Measurements from ENCODE around the gene RALB. TPM values are rescaled to one million over a fixed set of nuclear protein-coding genes. Genes with fewer than 3 reads are reported as not detected.

Gene RALB
- total RNA-seq, 1 experiment from 2014 or later, result 24.6 TPM

- H3K9ac ChIP-seq (ENCODE audit: extremely low read depth, insufficient read length, low read length), result no peak overlapping the region
- no peak overlapping the region for H3K27ac ChIP-seq (ENCODE audit: insufficient read length, low read depth, low read length)
- no peak overlapping the region for H3K4me2 ChIP-seq (ENCODE audit: insufficient read depth, insufficient read length, low read length)
- no peak overlapping the region for H4K5ac ChIP-seq (ENCODE audit: insufficient read length, low read depth, low read length)
- H2BK12ac ChIP-seq (ENCODE audit: insufficient read length, low read depth, low read length), result no peak overlapping the region
- TF ChIP-seq CTCF (conservative IDR thresholded peaks at IDR 0.05), result no peak
- no peak overlapping the region for H4K91ac ChIP-seq (ENCODE audit: insufficient read length, low read depth, low read length)
- Mint-ChIP-seq H3K9me3 (no peaks in the 10 kb centered on the region; a peak in 2 of 5 replicates), H3K4me1 (peaks cover 15 to 35% of the 10 kb centered on the region in 2 experiments), H3K27ac (no peak overlapping the region; a peak in 1 of 7 replicates), H3K36me3 (ENCODE audit: insufficient read depth in 1 of 3, low read depth in 3 of 3) (no peaks in the 10 kb centered on the region; a peak in 1 of 7 replicates), H3K27me3 (ENCODE audit: low read depth) (peaks cover 77% of the 10 kb centered on the region), H3K4me3 (no peak overlapping the region)
- no peaks in the 10 kb centered on the region for H3K4me1 ChIP-seq (ENCODE audit: insufficient read depth, low read length)
- no peak overlapping the region for H2BK20ac ChIP-seq (ENCODE audit: low read depth, low read length, poor library complexity, severe bottlenecking)
- no peak overlapping the region for H2BK5ac ChIP-seq (ENCODE audit: insufficient read length, low read length)
- H3K9me3 ChIP-seq (ENCODE audit: control insufficient read depth, low read depth, low read length), result no peaks in the 10 kb centered on the region
- no peak overlapping the region; the same call in 1 of the 2 replicates for H3K14ac ChIP-seq (ENCODE audit: insufficient read depth, low read length)
- DNase-seq, result no peak
- peaks cover 4% of the 10 kb centered on the region for H3K23me2 ChIP-seq (ENCODE audit: insufficient read length, low read depth, low read length, poor library complexity, severe bottlenecking)
- no peak overlapping the region for H3K4ac ChIP-seq (ENCODE audit: low read depth, low read length)
- no peak overlapping the region for H4K8ac ChIP-seq (replicated peaks; ENCODE audit: insufficient read length, low read depth, low read length)
- H3K27me3 ChIP-seq (ENCODE audit: insufficient read depth, low read length), result peaks cover 6% of the 10 kb centered on the region; the same call in 1 of the 2 replicates
- H3K56ac ChIP-seq (ENCODE audit: insufficient read length, low read depth, low read length), result no peak overlapping the region
- H3T11ph ChIP-seq (ENCODE audit: low read length), result no peak overlapping the region
- H4K20me1 ChIP-seq (ENCODE audit: control insufficient read depth, insufficient read depth, insufficient read length), result peaks cover 2% of the 10 kb centered on the region
- no peak overlapping the region for H2AFZ ChIP-seq (ENCODE audit: low read length)
- no peaks in the 10 kb centered on the region for H3K79me1 ChIP-seq (ENCODE audit: insufficient read depth, low read depth, low read length, poor library complexity, severe bottlenecking)
- H2AK5ac ChIP-seq (ENCODE audit: insufficient read length, low read length), result no peak overlapping the region
- H2BK15ac ChIP-seq (ENCODE audit: low read depth, low read length), result no peak overlapping the region
- WGBS (ENCODE audit: extremely low coverage, insufficient read length, low lambda C conversion rate), result no CpG with 5 or more reads among the region's 5 CpGs
- no peak overlapping the region for H3K18ac ChIP-seq (ENCODE audit: insufficient read length, low read depth, low read length)
- H3K23ac ChIP-seq (ENCODE audit: insufficient read length, low read depth, low read length), result no peak overlapping the region
- no peaks in the 10 kb centered on the region for H3K79me2 ChIP-seq (ENCODE audit: insufficient read depth, low read length)
- no peak overlapping the region for H2BK120ac ChIP-seq (ENCODE audit: low read depth, low read length, poor library complexity, severe bottlenecking)
These were observed 63.4 kb downstream of the RALB start for GRCh38 chr2:120316071-120316470.

Data from H9 (cell line).